ENCODE results near the gene TAMALIN.

TAMALIN gene

DNA sequence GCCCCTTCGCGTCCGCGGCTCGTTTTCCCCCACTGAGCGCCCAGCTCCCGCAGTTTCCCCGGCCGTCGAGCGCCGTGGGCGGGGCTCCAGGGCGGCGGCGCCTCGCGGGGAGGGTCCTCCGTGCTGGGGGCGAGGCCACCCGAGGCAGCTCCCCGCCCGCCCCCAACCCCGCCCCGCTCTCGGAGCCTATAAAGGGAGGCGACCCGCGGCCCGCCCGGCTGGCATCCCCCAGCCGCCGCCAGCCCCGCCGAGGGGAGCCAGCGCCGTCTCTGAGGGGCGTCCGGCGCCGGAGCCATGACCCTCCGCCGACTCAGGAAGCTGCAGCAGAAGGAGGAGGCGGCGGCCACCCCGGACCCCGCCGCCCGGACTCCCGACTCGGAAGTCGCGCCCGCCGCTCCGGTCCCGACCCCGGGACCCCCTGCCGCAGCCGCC lies at the start of gene TAMALIN:
TSS of gene TAMALIN (plus strand) at position 221 of the 432 bp plus-strand sequence. CDS start at position 295, 74 bp downstream.
- H3K4me3 ChIP-seq (replicated peaks in 1 of 2; ENCODE audit: low read depth in 2 of 2, low read length in 2 of 2) = peak within 1 kb of the TSS; percentile 70 to 90
- no peak for TF ChIP-seq CTCF (IDR thresholded peaks at IDR 0.05; ENCODE audit: low read depth, low read length)

DNA sequence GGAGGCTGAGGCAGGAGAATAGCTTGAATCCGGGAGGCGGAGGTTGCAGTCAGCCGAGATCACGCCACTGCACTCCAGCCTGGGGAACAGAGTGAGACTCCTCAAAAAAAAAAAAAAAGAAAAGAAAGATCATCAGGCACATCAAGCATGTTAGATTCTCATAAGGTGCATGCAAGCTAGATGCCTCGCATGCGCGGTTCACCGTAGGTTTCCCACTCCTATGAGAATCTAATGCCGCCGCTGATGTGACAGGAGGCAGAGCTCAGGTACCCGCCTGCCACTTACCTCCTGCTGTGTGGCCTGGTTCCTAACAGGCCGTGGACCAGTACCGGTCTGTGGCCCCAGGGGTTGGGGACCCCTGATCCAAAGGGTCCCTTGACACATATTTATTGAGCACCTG lies 48.2 kb upstream of the TAMALIN start:
- no peak for TF ChIP-seq CTCF (IDR thresholded peaks at IDR 0.05; ENCODE audit: low read depth, low read length)
- no peak overlapping the region for H3K4me3 ChIP-seq (replicated peaks in 1 of 2; ENCODE audit: low read depth in 2 of 2, low read length in 2 of 2)

More for the DNA sequence above, at the start of gene TAMALIN:
- peak; percentile 47 to 87 for DNase-seq (ENCODE audit: low read depth in 2 of 2)

DNA sequence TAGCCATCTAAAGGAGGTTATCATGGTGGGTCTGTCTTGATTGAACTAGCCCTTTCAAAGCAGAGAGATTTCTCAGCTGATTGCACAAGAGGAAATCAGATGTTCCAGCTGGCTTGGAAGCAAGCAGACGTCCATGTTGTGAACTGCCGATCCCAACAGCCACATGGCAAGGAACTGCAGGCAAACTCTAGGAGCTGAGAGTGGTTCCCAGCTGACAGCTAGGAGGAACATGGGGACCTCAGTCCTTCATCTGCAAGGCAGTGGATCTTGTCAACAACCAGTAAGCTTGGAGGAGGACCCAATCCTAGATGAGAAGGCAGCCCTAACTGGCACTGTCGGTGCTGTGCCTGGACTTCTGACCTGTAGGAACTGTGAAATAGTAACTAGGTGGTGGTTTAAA lies 47.5 kb upstream of the TAMALIN start:
- TF ChIP-seq CTCF (IDR thresholded peaks at IDR 0.05; ENCODE audit: low read depth, low read length) = no peak

More for the DNA sequence above, 48.2 kb upstream of the TAMALIN start:
- DNase-seq (ENCODE audit: low read depth in 2 of 2) = no peak

DNA sequence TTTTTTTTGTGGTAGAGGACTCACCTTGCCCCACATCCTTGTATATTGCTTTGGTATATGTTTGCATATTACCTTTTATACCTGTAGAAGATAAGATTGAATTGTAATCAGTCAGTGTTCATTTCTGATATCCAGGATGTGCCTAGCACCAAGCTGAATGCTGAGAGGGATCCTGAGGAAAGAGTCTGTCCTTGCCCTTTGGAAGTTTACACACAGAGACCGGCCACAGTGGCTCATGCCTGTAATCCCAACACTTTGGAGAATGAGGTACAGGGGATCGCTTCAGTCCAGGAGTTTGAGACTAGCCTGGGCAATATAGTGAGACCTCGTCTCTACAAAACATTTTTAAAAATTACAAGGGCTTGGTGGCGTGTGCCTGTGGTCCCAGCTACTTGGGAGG lies 46.8 kb upstream of the TAMALIN start:
- H3K4me3 ChIP-seq (replicated peaks in 1 of 2; ENCODE audit: low read depth in 2 of 2, low read length in 2 of 2) = no peak overlapping the region
- no peak for DNase-seq (ENCODE audit: low read depth in 2 of 2)
- TF ChIP-seq CTCF (IDR thresholded peaks at IDR 0.05; ENCODE audit: low read depth, low read length) = no peak

More for the DNA sequence above, 47.5 kb upstream of the TAMALIN start:
- H3K4me3 ChIP-seq (replicated peaks in 1 of 2; ENCODE audit: low read depth in 2 of 2, low read length in 2 of 2) = no peak overlapping the region
- peak; percentile 32 to 40 for DNase-seq (ENCODE audit: low read depth in 2 of 2)

DNA sequence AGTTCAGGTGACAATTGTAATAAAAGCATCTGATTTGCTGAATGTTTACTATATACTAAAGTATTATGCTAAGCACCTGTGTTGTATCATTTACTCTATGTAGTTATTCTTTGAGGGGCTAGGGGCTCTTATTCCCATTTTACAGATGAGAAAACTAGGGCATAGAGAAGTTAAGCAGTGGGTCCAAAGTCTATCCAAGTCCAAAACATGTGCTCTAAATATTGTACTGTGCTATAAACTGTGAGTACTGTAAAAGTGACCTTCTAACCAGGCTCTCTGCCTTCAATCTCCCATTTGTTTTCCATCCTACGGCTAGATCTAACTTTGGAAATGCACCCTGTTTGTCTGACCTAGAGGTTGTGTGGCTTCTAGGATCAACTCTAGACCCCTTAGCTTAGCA lies 46.3 kb upstream of the TAMALIN start:
- DNase-seq (ENCODE audit: low read depth in 2 of 2) = no peak
- no peak overlapping the region for H3K4me3 ChIP-seq (replicated peaks in 1 of 2; ENCODE audit: low read depth in 2 of 2, low read length in 2 of 2)
- TF ChIP-seq CTCF (IDR thresholded peaks at IDR 0.05; ENCODE audit: low read depth, low read length) = no peak

GRCh38 chr12:51960890-51961289 lies 45.9 kb upstream of the TAMALIN start:
- TF ChIP-seq CTCF (IDR thresholded peaks at IDR 0.05; ENCODE audit: low read depth, low read length) = no peak
- no peak for DNase-seq (ENCODE audit: low read depth in 2 of 2)

GRCh38 chr12:51961834-51962233 lies 44.9 kb upstream of the TAMALIN start:
- no peak for DNase-seq (ENCODE audit: low read depth in 2 of 2)
- H3K4me3 ChIP-seq (replicated peaks in 1 of 2; ENCODE audit: low read depth in 2 of 2, low read length in 2 of 2) = no peak overlapping the region
- TF ChIP-seq CTCF (IDR thresholded peaks at IDR 0.05; ENCODE audit: low read depth, low read length) = no peak

More at GRCh38 chr12:51960890-51961289, 45.9 kb upstream of the TAMALIN start:
- no peak overlapping the region for H3K4me3 ChIP-seq (replicated peaks in 1 of 2; ENCODE audit: low read depth in 2 of 2, low read length in 2 of 2)

All from cardiac fibroblast (primary cell).